Dermis microvascular lymphatic vessel endothelial cell (primary cell): ENCODE data around the gene AMOT. TPM values are rescaled to one million over a fixed set of nuclear protein-coding genes. Genes with fewer than 3 reads are reported as not detected.

Experiments
- DNase-seq, 2 donors: peaks; one replicate each; pipeline versions ENCODE4 v3.0.0 to v3.0.0-alpha.2; 2010; ENCODE audit warnings: low read depth in 2 of 2
- total RNA-seq: library from RNA; depleted of rRNA; stranded (reverse); fragments of >200 nt; gene quantifications from 2 replicates; pipeline ENCODE4 v1.2.1, GENCODE V29; 2014

AMOT gene
- total RNA-seq, 1 donor from 2014 or later = 2.6 TPM

- no peak for DNase-seq
Observed at GRCh38 chrX:112803060-112803459, 37.6 kb downstream of the AMOT start.

DNA sequence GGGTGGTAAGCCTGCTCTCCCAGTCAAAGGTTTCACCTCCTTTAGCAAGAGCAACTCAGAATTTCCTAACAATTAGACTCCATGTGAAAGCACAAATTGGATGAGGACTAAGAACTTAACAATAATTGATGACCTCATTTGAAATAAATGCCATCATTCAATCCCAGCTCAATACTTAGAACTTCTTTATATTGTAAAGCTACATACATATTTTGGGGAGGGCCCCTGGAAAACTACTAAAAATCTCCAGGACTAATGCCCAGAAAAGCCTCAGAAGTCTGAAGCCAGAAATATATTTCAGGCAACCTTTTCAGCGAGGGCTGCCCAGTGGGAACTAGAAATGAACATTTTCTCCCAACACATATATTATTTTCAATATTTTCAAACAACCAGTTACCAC is 38.1 kb downstream of the AMOT start:
- no peak for DNase-seq

- DNase-seq = no peak
Observed at GRCh38 chrX:112800971-112801775, 39.5 kb downstream of the AMOT start.

DNA sequence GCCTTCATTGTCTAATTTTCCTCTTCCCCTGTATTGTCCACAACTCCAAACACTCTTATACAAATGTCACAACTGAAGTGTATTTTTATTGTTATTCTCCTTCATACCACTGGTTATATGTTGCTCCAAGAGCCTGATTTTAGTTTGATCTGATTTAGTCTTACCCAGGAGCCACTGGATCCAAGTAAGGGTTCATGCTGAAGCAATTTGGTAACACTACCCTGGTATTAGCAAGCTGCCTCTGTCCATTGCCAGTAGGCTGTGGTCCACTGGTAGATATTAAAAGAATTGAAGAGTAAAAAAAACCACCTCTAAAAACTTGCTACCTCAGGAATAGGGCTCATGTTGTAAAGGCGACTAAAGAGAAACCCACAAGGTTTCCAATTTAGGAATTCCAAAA is 41.2 kb downstream of the AMOT start:
- no peak for DNase-seq

DNA sequence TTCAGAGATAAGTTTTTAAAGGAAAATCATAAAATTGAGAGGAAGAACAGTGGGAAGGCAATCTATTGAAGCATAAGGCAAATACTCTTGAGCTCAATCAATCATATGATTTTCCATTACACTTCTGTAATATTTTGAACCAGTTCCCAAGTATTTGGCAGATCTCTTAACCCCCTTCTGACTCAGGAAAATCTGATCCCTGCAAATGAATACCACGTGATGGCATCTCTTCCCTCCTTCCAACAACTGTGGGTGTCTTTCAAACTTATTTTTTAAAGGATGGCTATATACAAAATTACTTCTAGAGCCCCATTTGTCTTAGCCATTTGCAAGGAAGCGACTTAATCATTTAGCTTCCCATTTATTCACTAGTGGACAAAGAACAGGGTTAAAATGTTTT is 41.9 kb downstream of the AMOT start:
- no peak for DNase-seq

- DNase-seq = no peak
Observed at GRCh38 chrX:112789931-112790330, 50.7 kb downstream of the AMOT start.

DNA sequence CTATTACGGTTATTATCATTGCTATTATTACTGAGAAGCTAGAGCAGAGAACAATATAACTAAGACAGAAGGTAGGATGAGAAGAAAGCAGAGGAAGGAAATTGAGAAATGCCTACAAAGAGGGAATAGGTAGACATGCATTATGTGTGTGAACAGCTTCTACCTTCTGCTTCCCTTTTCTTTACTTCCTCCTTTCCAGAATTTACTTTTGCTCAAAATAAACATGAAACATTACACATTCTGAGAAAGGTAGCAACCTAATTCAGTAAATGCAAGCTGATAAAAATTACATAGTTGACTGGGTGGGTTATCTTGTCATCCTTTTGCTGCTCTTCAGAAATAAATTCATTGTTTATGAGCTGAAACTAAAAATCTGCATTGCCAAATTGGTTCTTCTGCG is 54.6 kb downstream of the AMOT start:
- no peak for DNase-seq

GRCh38 chrX:112785344-112785743 is 55.3 kb downstream of the AMOT start:
- no peak for DNase-seq

DNA sequence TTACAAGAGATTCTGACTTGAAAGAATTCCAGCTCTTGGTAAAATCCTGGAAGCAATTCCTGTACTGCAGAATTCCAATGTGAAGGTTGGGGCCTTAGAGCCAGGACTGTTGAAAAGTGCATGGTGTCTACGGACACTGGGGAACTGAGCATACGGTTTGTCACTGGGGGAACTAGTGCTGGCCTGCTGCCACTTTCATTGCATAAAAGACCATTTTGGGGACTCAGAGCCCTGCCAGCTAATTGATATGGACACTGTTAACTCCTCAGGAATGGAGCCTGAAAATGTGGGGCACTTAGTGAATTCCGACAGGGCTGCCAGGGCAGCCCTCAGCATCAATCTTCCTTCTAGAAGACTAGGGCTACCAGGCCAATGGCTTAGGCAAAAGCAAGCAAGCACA is 55.9 kb downstream of the AMOT start:
- DNase-seq = no peak

DNA sequence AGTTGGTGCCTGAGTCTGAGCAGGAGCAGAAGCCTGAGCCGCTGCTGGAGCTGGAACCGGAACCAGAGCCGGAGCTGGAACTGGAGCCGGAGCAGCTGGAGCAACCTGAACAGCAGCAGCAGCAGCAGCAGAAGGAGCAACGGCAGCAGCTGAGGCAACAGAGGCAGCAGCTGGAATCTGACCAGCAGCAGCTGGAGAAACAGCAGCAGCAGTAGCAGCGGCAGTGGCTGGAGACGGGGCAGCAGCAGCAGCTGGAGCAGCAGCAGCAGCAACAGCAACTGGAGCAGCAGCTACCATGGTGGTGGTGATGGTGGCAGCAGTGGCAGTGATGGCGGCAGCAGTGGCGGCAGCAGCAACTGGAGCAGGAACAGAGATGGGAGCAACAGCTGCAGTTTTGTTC is 61.5 kb downstream of the AMOT start:
- DNase-seq = no peak

DNA sequence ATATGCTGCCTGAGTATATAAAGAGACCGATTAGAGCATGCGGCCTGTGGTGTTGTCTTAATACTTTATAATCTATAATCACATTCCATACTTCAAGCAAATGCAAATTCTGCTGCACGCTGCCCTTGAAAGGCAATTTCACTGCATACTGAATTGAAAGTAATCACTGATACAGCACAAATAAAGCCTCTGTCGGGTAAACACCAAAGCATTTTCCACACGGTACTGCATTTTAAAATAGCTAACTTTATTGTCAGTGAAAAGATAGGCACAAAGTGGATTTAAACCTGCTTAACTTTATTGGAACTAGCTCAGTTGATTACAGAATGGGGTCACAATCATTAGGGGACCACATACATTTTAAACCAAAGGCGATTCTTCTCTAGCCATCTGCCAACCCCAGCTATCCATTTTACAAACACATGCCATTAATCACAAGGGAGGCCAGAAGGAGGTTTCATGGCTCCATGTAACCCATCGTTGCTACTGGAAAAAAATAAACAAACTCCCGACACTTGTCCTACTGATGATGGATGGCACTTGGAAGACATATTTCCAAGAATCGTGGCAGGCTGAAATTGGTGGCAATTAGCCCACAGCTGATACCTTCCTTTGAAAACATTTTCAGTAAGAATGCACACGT is 65.9 kb downstream of the AMOT start:
- DNase-seq = no peak

GRCh38 chrX:112774142-112774541 is 66.5 kb downstream of the AMOT start:
- no peak for DNase-seq

DNA sequence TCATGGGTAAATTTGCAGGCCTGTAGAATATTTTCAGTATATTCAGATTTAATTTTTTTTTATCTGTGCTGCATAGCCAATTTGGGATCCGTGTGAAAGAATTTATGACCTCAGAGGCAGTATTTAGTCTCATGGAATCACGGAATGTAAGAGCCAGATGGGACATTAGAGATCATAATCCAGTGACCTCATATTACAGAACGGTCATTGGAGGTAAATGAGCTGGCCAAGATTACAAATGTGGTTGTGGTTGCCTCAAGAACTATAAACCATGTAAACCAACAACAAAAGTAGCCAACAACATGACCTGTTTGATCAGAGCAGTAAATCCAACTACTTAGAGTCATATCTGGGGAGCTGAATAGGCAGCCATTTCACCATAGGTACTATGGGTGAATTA is 71.6 kb downstream of the AMOT start:
- no peak for DNase-seq

DNA sequence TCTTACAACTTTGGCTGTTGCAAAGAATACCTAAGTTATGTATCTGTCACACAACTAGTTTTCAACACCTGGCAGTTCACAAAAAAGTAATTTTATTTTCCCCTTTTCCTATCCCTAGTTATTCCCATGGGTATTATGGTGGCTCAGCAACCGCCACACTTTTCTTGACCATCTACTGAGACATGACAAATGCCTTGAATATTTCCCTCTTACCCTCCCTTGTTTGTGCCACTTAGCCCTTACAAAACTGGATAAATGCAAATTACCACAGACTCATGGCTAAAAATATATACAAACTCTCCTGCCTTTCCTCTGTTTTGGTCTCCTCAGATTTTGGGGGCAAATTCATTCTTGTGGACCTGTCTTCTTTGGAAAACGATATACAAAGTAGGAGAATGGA is 72.1 kb downstream of the AMOT start:
- DNase-seq = no peak

DNA sequence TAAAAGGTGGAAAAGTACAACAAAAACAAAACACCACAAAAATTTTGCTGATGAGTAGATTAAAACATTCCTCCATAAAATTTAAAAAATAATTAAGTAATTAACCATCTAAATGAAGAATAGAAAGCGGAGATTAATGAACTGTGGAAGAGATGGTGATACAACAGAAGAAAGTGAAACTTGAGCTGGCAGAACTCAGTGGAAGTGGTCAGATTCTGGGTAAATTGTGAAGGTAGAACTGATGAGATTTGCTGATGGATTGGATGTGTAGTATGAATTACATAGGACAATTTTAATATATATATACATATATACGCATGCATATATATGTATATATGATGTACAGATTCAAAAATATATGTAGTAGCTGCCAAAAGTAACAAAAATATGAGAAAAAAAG is 73.9 kb downstream of the AMOT start:
- no peak for DNase-seq

DNA sequence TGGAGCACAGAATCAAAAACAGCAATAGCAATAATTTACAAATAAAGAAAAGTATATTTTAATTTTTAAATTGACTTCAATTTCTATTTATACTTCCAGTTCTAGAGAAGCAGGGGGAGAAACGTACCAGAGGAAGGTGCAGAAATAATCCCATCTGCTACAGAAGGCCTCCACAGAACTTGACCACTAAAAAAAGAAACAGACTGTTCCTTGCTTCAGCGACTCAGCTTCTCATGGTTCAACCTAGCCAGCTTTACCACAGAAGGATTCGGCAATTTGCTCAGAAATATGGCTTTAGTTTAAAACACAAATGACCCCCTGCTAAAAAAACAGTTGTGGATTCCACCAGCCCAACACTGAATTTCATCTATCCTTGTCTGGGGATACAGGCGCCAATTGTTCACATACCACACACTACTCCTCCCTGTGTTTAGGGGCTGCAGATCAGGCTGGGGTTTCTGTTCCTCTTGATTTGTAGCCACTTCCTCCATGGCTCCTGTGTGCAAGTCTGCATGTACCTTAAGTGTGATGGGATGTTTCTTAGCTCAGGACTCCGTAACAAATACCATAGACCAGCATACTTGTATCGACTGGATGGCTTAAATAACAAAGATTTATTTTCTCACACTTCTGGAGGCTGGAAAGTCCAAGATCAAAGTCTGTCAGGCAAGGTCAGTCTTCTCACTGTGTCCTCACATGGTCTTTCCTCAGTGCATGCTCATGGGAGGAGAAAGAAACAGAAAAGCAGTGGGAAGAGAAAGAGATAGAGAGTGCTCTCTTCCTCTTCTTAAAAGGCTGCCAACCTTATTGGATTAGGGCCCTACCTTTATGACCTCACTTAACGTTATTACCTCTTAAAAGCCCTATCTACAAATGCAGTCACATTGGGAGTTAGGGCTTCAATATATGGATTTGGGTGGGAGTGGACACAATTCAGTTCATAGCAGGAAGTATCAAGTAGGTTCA is 79.1 kb downstream of the AMOT start:
- DNase-seq = no peak

DNA sequence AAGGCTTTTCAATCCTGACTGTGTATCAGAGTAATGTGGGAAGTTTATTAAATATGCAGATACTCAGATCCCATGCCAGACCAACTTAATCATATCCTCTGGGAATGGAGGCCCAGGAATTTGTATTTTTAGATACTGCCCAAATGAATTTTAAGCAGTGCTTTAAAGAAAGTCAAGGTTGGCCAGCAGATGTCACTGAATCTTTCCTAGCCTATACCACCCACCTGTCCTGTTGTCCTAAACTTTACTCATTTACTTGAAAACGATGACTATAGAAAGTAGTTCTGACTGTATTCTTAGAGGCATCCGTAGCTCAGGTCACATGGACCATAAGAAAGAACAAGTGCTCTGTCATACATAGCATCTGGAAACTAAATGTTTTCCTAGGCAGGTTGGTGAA is 79.9 kb downstream of the AMOT start:
- DNase-seq = no peak

DNA sequence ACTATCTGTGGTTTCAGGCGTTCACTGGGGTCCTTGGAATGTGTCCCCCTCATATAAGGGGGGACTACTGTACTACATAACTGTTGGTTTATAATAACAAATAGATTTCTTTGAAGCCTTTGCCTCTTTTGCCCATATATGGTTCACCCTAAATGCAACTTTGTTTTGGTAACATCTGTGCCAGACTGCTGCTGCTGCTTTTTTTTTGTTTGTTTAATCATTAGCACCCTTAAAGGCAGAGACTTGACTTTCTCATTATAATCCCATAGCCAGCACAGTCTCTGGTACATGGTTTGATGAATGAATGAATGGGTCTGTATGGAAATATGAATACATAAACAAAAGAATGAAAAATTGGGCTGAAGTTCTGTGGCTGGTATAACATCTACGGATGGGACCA is 80.7 kb downstream of the AMOT start:
- no peak for DNase-seq

DNA sequence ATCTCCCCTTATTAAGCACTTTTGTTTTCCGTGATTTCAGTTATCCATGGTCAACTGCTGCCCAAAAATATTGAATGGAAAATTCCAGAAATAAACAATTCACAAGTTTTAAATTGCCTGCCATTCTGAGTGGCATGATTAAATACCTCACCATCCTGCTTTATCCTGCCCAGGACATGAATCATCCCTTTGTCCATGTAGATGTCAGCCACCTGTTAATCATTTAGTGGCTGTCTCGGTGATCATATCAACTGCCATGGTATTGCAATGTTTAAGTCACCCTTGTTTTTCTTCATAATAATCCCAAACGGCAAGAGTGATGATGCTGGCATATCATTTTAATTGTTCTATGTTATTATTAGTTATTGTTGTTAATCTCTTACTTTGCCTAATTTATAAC is 81.1 kb downstream of the AMOT start:
- no peak for DNase-seq

GRCh38 chrX:112757946-112758345 is 82.7 kb downstream of the AMOT start:
- DNase-seq = no peak

DNA sequence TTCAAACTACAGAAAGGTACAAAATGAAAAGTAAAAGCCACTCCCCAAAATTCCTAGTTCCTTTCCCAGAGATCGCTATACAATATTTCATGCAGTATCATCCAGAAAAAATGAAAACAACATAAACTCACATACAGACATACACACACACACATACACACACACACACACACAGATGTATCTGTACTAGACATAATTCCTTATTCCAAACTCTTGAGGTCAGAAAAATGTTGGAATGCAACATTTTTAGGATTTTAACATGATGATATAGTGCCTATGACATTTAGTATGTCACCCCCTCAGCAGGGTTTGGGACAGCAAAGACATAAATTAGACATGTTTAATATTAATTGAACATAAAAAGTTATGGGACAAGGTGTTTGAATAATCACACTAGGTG is 87.5 kb downstream of the AMOT start:
- DNase-seq = no peak

DNA sequence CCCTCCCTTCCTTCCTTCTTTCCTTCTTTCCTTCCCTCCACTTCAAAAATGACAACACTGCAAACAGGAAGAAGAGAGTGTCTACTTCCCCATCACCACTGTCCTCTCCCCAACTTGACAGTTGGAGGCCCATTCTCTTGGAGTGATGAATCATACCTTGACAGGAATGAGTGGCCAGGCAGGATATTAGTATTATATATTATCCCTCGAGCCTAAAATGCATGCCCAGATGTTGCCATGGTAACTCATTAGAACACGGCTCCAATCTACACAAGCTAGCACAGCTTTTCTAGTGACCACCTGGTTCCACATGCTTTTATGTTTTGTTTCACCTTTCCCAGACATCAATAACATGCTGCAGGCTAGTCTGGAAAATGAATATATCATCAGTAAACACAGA is 89.6 kb downstream of the AMOT start:
- DNase-seq = no peak
